IPS DF 4.7 (cell line): ENCODE data around the gene SUFU.

Experiments used
- DNase-seq: peaks from one replicate; pipeline ENCODE4 v3.0.0-alpha.2; 2013; ENCODE audit warnings: low spot score; ENCODE audit errors: extremely low read depth

SUFU gene

GRCh38 chr10:102549549-102549948 lies 45.8 kb downstream of the SUFU start:
- no peak for DNase-seq

DNA sequence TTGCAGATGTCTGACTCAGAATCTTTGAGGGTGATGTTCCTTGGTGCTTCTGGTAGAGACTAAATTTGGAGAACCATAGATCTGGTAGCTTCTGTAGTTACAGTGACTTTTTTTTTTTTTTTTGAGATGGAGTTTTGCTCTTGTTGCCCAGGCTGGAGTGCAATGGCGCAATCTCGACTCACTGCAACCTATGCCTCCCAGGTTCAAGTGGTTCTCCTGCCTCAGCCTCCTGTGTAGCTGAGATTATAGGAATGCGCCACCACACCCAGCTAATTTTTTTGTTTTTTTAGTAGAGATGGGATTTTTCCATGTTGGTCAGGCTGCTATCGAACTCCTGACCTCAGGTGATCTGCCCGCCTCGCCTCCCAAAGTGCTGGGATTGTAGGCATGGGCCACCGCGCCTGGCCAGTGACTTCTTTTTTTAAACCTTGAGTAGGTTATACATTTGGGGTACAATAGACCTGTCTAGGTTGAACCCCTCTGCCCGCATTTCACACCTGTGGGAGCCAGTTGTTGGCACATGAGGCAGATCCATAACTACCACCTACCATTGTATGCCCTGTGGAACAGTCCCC lies 47.0 kb downstream of the SUFU start:
- no peak for DNase-seq

DNA sequence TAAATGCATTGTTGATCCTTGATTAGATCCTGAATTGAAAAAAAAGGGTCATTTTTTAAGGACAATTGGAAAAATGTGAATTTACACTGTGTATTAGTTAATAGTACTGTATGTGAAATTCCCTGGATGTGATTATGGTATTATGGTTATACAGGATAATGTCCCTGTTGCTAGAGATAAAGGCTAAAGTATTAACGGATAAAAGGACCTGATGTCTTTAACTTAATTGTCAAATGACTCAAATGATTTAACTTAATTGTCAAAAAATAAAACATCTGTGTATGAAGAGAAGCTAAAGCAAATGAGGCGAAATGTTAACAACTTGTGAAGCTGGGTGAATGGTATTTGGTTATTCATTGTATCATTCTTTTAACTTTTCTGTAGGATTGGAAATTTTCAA lies 48.8 kb downstream of the SUFU start:
- DNase-seq = no peak

DNA sequence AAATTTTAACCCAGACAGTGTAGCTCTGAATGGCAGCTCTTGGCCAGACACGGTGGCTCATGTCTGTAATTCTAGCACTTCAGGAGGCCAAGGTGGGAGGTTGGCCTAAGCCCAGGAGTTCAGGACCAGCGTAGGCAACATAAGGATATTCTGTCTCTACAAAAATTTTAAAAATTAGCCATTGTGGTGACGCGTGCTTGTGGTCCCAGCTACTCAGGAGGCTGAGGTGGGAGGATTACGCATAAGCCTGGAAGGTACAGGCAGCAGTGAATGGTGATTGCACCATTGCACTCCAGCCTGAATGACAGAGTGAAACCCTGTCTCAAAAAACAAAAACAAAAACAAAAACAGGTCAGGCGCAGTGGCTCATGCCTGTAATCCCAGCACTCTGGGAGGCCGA lies 50.0 kb downstream of the SUFU start:
- no peak for DNase-seq

- no peak for DNase-seq
Observed at GRCh38 chr10:102554531-102554930, 50.8 kb downstream of the SUFU start.

DNA sequence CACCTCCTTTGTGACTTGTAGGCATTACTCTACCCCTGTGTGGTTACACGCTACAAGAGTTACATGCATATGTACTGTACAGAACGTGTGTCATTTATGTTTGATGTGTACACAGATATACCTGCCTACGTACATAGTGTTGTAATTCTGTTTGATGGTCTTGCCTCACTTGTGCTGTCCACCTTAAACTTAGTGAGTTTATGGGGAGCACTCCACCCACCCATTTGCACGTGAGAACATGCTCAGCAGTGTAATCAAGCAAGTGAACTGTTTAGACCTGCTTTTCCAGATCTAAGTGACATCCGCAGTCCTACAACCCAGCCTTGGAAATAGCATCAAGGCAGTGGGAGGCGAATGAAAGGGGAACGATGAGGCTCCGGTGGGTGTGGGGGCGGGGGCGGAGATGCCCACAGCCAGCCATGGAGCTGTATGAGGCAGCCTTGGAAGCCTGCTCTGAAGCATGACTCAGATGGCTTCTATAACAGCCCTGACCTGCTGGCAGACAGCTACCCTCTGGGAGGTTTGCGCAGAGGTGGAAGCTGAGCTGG lies 52.1 kb downstream of the SUFU start:
- no peak for DNase-seq

- DNase-seq = no peak
Observed at GRCh38 chr10:102557569-102557968, 53.8 kb downstream of the SUFU start.

DNA sequence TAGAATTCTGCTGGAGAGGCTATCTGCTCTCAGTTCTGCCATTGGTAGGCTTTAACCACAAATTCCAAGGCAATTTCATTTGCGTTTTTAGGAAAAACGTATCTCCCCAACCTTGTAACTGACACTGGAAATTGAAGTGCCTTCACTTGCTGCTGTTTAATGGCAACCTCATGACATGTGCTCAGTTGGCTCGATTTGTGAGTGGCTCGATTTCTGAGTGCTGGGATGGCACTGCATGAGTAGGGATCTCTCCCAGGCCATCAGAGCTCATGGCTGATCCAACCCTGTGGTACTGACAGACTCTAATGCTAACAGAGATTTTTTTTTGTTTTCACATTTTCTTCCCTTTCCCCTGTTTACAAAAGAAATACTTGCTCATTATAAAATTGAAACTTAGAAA lies 56.0 kb downstream of the SUFU start:
- DNase-seq = no peak

DNA sequence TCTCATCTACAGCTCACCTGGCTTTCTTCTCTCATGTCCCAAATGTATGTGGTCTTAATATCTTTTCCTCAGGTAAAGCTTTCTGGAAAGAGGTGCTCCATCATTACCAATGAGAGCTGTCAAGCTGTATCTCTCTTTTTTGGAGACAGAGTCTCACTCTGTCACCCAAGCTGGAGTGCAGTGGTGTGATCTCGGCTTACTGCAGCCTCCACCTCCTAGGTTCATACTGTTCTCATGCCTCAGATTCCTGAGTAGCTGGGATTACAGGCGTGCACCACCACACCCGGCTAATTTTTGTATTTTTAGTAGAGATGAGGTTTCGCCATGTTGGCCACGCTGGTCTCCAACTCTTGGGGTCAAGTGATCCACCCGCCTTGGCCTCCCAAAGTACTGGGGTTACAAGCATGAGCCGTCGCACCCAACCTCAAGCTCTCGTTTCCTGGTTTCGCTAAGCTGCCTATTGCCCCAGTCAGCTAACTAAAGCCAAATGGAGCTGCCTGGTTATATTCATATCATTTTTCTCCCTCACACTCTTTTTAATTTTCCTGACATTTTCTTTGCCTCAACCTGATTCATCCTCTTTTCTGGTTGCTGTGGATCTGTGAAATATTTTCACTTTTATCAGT lies 60.5 kb downstream of the SUFU start:
- no peak for DNase-seq

DNA sequence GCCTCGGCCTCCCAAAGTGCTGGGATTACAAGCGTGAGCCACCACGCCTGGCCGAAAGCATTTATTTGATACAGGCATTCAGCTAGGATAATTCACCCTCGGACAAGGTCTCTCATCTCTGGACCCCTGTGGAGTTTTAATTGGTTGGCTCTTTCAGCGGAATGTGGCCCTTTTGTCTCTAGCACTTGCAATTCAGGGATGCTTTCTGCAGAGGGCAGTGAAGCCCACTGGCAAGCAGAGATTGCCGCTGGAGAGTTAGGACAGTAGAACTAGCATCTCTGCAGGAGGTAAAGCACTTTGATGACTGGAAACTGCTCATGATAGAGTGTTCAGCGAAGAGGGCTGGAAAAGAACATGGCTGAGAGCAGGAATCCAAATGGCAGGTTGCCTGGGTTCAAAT lies 62.0 kb downstream of the SUFU start:
- DNase-seq = peak; percentile 86

DNA sequence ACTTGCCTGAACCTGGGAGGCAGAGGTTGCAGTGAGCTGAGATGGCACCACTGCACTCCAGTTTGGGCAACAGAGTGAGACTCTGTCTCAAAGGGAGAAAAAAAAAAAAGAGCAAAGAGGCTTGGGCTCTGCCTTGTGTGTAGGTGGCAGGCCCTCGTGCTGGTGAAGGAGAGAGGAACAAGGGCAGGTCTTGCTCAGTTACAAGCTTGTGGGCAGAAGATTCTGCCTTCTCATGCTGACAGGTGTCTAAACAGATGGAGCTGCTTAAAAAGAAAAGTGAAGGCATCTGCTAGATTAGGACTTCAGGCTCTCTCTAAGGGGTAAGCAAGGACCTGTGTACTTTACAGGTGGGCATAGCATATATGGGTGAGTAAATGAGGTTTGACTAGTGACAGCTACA lies 75.0 kb downstream of the SUFU start:
- no peak for DNase-seq

- no peak for DNase-seq
Observed at GRCh38 chr10:102579328-102579727, 75.6 kb downstream of the SUFU start.

- no peak for DNase-seq
Observed at GRCh38 chr10:102580230-102580629, 76.5 kb downstream of the SUFU start.

DNA sequence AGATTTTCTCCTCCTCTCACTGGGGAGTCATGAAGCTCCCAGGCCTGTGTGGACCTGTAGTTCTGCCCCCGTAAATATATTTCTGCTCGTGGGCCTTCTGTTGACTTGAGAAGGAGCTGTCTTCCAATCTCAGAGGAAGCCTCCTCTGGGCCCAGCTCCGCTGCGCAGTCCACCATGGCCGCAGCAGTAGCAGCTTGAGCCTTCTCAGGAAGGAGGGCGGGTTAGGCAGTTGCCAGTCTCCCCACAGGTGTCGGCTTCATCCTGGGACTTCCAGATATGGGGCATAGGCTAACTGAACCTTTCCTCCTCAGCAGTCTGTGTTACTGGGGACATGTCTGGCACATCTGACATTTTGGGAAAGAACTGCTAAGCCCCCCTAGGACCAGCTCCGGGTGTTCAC lies 77.6 kb downstream of the SUFU start:
- DNase-seq = no peak

DNA sequence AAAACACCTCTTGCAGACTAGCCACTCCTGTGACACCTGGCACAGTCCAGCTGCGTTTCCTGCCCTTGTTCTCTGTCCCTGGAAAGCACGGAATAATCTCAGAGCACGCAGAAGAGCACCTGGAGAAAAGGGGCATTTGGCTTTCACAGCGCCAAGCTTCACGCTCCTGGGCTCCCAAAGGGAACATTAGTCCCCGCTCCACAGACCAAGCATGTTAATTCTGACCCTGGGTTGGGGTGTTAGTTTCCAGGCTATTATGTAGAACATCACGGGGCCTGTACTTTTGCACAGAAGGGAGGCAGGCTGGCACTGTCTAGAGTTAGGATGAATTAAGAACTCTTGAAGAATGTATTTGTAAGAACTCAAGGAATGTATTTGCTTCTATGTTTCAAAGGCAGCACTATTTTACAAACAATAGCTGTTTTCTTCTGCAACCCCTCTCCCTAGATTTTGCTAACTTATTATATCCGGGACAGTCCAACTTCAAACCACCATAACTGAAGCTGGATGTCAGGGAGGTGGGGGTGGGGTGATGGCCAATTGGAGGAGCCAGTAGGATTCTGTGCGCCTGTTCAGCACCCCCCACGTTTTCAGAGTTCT lies 78.3 kb downstream of the SUFU start:
- DNase-seq = no peak

GRCh38 chr10:102583435-102584417 lies 80.0 kb downstream of the SUFU start:
- peak; percentile 81 for DNase-seq

- no peak for DNase-seq
Observed at GRCh38 chr10:102585026-102585425, 81.3 kb downstream of the SUFU start.

- no peak for DNase-seq
Observed at GRCh38 chr10:102586858-102587257, 83.1 kb downstream of the SUFU start.

DNA sequence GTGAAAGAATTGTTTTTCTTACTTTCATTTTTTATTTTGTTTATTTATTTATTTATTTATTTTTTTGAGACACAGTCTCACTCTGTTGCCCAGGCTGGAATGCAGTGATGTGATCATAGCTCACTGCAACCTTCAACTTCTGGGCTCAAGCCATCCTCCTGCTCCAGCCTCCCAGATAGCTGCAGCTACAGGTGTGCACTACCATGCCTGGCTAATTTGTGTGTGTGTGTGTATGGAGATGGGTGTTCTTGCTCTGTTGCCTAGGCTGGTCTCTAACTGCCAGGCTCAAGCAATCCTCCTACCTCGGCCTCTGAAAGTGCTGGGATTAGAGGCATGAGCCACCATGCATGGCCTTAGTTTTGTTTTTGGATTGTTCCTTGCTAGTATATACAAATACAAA lies 85.1 kb downstream of the SUFU start:
- no peak for DNase-seq

GRCh38 chr10:102593074-102593803 lies 89.5 kb downstream of the SUFU start:
- no peak for DNase-seq

DNA sequence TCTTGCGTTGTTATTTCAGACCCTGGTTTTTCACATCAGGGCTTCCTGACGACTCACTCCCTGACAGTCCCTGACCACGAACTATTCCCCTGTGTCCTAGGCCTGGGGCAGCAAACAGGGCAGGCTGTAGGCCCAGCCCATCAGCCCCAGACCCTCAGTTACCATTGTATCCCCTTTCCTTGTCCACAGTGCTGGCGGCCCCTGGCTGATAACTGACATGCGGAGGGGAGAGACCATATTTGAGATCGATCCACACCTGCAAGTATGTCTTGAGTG lies 90.0 kb downstream of the SUFU start:
- no peak for DNase-seq
